Measurements from ENCODE around the gene KIAA1671.

DNA sequence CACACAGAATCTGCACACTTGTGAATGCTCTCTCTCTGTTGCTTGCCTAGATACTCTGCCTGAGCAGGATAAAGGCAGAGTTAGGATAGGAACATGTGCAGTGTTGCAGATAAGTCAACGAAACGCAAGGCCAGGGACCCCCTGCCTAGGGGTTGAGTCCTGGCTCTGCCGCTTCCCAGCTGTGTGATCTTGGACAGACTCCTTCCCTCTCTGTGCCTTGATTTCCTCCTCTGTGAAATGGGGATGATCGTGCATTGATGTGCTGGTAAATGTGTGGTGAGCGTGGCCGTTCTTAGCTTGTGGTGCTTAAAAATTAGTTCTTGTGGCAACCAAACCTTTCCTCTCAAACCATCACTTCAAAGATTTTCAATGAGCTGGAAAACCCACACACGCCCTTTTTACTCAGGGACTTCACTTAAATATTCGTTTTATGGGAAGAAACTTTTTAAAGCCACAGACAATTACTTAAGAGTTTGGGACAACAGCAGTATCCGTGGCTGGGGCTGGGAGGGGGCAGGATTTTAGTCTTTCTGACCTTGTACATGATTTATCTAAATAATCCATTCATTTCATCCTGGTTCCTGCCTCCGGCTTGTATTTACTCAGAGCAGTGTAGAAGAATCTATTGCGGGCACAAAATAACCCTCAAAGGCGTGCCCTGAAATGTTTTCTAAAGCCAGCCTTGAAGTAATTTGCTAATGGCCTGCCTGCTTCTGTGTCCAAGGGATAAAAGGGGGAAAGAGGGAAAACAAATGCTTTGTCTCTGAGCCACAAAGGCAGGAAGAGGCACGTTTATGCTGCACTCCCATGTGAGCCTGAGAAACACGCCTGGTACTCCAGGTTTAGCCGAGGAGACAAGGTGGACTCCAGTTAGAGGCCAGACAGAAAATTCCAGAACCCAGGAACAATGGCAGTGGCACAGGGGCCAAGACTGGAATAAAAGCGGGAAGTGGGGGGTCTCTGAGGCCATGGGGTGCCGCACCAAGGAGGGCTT is 162.2 kb downstream of the KIAA1671 start:
- TF ChIP-seq, protein P1, sequence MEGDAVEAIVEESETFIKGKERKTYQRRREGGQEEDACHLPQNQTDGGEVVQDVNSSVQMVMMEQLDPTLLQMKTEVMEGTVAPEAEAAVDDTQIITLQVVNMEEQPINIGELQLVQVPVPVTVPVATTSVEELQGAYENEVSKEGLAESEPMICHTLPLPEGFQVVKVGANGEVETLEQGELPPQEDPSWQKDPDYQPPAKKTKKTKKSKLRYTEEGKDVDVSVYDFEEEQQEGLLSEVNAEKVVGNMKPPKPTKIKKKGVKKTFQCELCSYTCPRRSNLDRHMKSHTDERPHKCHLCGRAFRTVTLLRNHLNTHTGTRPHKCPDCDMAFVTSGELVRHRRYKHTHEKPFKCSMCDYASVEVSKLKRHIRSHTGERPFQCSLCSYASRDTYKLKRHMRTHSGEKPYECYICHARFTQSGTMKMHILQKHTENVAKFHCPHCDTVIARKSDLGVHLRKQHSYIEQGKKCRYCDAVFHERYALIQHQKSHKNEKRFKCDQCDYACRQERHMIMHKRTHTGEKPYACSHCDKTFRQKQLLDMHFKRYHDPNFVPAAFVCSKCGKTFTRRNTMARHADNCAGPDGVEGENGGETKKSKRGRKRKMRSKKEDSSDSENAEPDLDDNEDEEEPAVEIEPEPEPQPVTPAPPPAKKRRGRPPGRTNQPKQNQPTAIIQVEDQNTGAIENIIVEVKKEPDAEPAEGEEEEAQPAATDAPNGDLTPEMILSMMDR (IDR thresholded peaks at IDR 0.05) = no peak
- TF ChIP-seq POLR2A (IDR thresholded peaks at IDR 0.05) = no peak

Data from gastroesophageal sphincter (tissue), 3 donors.